Stimulated activated CD8-positive, alpha-beta memory T cell treated with anti-CD3 and anti-CD28 coated beads, Interleukin-2, amount 100 ng/mL, for 48 hours (primary cell): ENCODE data around the gene GGT5.
"Not testable (repeated sequence)": the region's sequence is repeated elsewhere in the genome, so short reads cannot be mapped to it uniquely, and the experiment has no call there.

Experiments used
- DNase-seq, 2 donors: peaks; one replicate each; pipeline ENCODE4 v3.0.0-alpha.2; 2020; ENCODE audit warnings: low read depth in 2 of 2

The GGT5 gene

GRCh38 chr22:24205438-24206195, 39.3 kb downstream of the GGT5 start:
- no peak for DNase-seq

- DNase-seq, result not testable (repeated sequence)
Measured at GRCh38 chr22:24203856-24204255, 41.0 kb downstream of the GGT5 start.

GRCh38 chr22:24201681-24202614, 42.9 kb downstream of the GGT5 start:
- DNase-seq, result no peak

GRCh38 chr22:24200619-24201212, 44.2 kb downstream of the GGT5 start:
- no peak for DNase-seq

- DNase-seq, result no peak
Measured at GRCh38 chr22:24198682-24199052, 46.2 kb downstream of the GGT5 start.

GRCh38 chr22:24191893-24192292, 53.0 kb downstream of the GGT5 start:
- DNase-seq, result no peak

- no peak for DNase-seq
Measured at GRCh38 chr22:24191381-24191841, 53.5 kb downstream of the GGT5 start.

DNA sequence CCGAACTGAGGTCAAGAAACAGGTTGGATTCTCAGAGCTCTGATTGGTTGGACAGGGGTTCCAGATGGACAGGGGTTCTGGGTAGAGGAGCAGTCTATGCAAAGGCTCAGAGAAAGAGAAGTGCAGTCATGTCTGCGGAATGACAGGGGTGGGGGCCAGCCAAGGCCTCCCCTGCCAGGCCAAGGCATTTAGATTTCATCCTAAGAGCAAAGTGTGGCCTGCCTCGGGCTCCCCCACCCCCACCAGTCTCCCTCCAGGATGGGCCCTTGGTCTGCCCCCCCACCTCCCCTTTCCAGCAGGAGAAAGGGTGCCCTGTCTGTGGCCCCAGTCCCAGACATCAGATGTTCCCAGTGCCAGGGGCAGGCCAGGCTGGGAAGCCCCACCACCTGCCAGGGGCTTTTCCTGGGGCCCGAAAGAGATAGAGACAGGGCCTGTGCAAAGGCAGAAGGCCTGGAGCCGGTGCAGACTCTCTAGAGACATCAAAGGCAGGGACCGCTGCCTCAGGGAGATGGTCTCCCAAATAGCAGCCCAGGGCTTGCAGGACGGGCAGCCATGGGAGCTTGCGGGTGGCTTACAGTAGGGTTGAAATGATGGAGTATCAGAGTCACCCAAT, 54.2 kb downstream of the GGT5 start:
- DNase-seq, result no peak

DNA sequence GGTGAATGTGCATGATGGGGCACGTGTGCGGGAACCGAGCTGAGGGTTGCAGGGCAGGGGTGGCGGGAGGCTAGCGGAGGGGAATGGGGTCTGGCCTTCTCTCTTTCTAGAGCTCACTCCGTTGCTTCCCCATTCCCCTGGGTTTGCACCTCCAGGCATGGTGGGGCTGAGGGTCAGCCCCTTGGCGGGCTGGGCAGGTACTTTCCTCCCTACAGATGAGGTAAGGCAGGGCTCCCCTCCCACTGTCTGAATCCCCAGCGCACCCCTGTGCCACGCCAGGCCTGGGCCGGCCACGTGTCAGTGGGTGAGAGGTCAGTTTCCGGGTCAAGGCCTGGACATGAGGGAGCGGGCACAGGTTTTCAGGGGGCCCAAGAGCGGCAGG, 54.7 kb downstream of the GGT5 start:
- no peak for DNase-seq

- peak in 1 of 2 donors; percentile 41 for DNase-seq
Measured at GRCh38 chr22:24189249-24190158, 55.4 kb downstream of the GGT5 start.

- no peak for DNase-seq
Measured at GRCh38 chr22:24188705-24189248, 56.1 kb downstream of the GGT5 start.

DNA sequence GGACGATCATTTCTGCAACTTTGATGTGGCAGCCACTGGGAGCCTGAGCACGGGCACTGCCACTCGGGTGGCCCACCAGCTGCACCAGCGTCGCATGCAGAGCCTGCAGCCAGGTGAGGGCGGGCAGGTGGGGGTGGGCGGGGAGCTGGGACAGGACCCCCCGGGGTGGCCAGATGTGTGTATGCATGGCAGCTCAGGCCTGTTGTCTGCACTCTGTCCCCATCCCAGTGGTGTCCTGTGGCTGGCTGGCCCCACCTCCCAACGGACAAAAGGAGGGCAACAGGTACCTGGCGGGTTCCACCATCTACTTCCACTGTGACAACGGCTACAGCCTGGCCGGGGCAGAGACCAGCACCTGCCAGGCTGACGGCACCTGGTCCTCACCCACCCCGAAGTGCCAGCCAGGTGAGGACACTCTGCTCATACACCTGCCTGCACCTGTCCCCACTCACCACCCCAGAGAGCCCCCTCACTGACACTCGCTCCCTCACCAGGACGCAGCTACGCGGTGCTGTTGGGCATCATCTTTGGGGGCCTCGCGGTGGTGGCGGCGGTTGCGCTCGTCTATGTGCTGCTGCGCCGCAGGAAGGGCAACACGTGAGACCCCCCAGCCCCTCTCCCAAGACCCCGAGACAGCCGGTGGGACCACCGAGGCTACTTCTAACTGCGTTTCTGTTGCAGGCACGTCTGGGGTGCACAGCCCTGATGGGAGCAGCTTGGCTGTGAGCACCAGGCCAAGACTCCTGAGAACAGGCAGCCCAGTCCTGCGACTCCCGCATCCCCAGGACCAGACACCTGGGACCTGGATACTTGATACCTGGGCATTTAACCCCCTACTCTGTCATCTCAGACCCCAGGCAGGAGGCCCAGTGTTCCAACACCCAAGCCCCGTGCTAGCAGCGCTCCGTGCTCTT, 56.9 kb downstream of the GGT5 start:
- no peak for DNase-seq

GRCh38 chr22:24186892-24187670, 57.8 kb downstream of the GGT5 start:
- DNase-seq, result no peak

DNA sequence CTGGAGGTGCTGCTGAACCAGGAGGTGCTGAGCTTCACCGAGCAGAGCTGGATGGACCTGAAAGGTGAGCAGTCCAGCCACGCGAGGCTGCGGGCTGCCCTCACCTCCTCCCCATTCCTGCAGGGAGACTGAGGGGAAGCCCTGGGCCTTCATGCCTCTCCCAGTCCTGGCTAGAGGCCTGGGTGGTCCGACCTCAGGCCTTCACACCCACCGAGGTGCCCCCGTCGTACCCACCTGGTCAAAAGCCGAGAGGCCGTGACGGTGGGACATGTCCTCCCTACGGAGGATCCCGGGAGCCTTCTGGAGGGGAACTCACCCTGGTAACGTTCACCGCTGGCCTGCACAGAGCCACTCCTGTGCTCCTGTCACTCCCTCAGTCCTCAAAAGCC, 58.5 kb downstream of the GGT5 start:
- DNase-seq, result no peak

DNA sequence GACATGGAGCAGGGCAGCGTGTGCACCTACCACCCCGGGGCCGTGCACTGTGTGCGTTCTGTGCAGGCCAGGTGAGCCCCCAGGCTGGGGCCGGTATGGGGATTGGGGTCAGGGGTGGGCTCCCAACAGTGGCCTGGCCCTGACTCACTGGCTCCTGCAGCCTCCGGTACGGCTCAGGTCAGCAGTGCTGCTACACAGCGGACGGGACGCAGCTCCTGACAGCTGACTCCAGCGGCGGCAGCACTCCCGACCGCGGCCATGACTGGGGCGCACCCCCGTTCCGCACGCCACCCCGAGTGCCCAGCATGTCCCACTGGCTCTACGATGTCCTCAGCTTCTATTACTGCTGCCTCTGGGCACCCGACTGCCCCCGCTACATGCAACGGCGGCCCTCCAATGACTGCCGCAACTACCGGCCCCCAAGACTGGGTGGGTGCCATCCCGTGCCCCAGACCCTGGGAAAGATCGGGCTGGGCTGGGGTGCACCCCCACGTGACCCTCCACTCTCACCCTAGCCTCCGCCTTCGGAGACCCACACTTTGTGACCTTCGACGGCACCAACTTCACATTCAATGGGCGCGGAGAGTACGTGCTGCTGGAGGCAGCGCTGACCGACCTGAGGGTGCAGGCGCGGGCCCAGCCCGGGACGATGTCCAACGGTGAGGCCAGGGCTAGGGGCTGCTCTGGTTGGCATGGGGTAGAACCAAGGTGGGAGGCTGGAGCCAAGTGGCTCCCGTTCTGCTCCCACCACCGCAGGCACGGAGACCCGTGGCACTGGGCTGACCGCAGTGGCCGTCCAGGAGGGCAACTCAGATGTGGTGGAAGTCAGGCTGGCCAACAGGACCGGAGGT, 59.2 kb downstream of the GGT5 start:
- DNase-seq, result no peak

DNA sequence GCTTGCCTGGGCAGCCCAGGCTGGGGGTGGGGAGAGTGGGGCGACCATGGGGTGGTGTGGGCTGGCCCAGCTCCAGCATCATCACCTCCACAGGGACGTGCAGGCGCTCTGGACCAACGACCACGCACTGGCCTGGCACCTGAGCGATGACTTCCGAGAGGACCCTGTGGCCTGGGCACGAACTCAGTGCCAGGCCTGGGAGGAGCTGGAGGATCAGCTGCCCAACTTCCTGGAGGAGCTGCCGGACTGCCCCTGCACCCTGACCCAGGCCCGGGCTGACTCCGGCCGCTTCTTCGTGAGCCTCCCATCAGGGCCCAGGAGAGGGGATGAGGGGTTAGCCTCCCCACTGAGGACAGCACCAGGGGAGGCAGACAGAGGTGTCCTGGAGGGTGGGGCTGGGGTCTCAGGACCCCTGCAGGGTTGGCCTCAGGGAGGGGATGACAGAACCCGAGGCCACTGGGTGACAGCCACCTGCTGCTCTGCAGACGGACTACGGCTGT, 59.8 kb downstream of the GGT5 start:
- DNase-seq, result no peak

DNA sequence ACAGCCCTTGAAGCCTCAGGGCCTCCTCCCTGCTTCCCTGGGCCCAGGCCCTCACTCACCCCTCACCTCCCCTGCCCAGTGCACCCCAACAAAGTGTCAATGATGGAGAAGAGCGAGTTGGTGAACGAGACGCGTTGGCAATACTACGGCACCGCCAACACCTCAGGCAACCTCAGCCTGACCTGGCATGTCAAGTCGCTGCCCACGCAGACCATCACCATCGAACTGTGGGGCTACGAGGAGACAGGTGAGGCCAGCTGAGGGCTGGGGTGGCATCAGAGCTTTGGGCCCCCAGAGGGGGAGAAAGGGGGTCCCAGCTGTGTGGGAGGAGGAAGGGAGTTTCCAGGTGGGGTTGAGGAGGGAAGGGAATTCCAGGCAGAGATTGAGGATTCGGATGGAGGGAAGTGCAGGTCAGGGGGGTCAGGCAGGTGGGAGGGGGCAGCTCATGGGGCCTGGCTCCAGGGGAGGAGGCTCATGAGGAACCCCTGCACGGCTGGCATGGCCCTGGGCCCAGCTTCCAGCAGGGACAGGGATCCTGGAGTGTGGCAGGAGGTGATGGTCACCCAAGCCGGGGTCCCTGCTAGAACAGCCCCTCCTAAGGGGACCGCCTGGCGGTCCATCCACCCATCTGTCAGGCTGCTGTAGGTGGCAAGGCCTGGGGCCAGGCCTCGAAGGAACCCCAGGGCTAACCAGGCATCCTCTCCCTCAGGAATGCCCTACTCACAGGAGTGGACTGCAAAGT, 60.7 kb downstream of the GGT5 start:
- DNase-seq, result no peak
